Stimulated activated CD8-positive, alpha-beta memory T cell treated with anti-CD3 and anti-CD28 coated beads, Interleukin-12 subunit alpha, Interleukin-12 subunit beta, amount 100 ng/mL, for 24 hours (primary cell): ENCODE results near the gene SLC25A21.
"Not testable (repeated sequence)": the region's sequence is repeated elsewhere in the genome, so short reads cannot be mapped to it uniquely, and the experiment has no call there.

Experiments used
- DNase-seq: peaks from one replicate; pipeline ENCODE4 v3.0.0-alpha.2; 2020; ENCODE audit errors: extremely low read depth

Gene SLC25A21

GRCh38 chr14:36870776-36871175, 301.6 kb downstream of the SLC25A21 start:
- DNase-seq, result no peak

GRCh38 chr14:36869125-36869524, 303.3 kb downstream of the SLC25A21 start:
- no peak for DNase-seq

- no peak for DNase-seq
Measured at GRCh38 chr14:36866867-36867266, 305.5 kb downstream of the SLC25A21 start.

- DNase-seq, result no peak
Measured at GRCh38 chr14:36863271-36863670, 309.1 kb downstream of the SLC25A21 start.

GRCh38 chr14:36862237-36862636, 310.2 kb downstream of the SLC25A21 start:
- DNase-seq, result not testable (repeated sequence)

GRCh38 chr14:36860831-36861230, 311.6 kb downstream of the SLC25A21 start:
- DNase-seq, result no peak

GRCh38 chr14:36859119-36859518, 313.3 kb downstream of the SLC25A21 start:
- no peak for DNase-seq

GRCh38 chr14:36857842-36858445, 314.5 kb downstream of the SLC25A21 start:
- DNase-seq, result no peak

- no peak for DNase-seq
Measured at GRCh38 chr14:36857136-36857535, 315.3 kb downstream of the SLC25A21 start.

- DNase-seq, result no peak
Measured at GRCh38 chr14:36856095-36856878, 316.1 kb downstream of the SLC25A21 start.

GRCh38 chr14:36855396-36855795, 317.0 kb downstream of the SLC25A21 start:
- no peak for DNase-seq

- DNase-seq, result no peak
Measured at GRCh38 chr14:36852981-36853691, 319.3 kb downstream of the SLC25A21 start.

GRCh38 chr14:36848213-36848612, 324.2 kb downstream of the SLC25A21 start:
- DNase-seq, result no peak

GRCh38 chr14:36847366-36847765, 325.0 kb downstream of the SLC25A21 start:
- no peak for DNase-seq

GRCh38 chr14:36845356-36846012, 326.9 kb downstream of the SLC25A21 start:
- DNase-seq, result no peak

- DNase-seq, result no peak
Measured at GRCh38 chr14:36844443-36845195, 327.8 kb downstream of the SLC25A21 start.

GRCh38 chr14:36843410-36843809, 329.0 kb downstream of the SLC25A21 start:
- DNase-seq, result no peak

GRCh38 chr14:36835128-36835527, 337.3 kb downstream of the SLC25A21 start:
- no peak for DNase-seq

- no peak for DNase-seq
Measured at GRCh38 chr14:36834293-36834692, 338.1 kb downstream of the SLC25A21 start.

- no peak for DNase-seq
Measured at GRCh38 chr14:36829547-36829946, 342.9 kb downstream of the SLC25A21 start.

GRCh38 chr14:36827861-36828260, 344.5 kb downstream of the SLC25A21 start:
- no peak for DNase-seq

GRCh38 chr14:36826614-36827013, 345.8 kb downstream of the SLC25A21 start:
- DNase-seq, result no peak
